ENCODE data around the gene MST1R. TPM values are rescaled to one million over a fixed set of nuclear protein-coding genes. Genes with fewer than 3 reads are reported as not detected.

MST1R gene
- total and polyA plus RNA-seq, 9 of the 15 experiments (the other 6 are each of a cell fraction or from before 2014, with no cell fraction given), result 1.3 to 10.0 (median 3.8) TPM

DNA sequence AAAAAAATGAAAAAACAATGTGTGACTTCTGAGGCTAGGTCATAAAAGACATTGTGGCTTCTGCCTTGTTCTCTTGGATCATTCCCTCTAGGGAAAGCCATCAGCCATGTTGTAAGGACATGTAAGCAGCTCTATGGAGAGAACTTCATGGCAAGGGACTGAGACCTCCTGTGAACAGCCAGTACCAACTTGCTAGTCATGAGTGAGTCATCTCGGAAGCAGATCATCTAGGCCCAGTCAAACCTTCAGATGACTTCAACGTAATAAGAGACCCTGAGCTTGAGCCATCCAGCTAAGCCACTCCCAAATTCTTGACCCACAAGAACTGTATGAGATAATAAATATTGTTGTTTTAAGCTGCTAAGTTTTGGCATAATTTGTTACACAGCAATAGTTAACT lies 21.0 kb upstream of the MST1R start:
- Histone ChIP-seq H3K27ac (ENCODE audit: extremely low read depth, low read depth, low read length) (peak overlapping the region; percentile 49; the same call in 2 of the 3 replicates), H3K4me2 (ENCODE audit: insufficient read depth, low read length) (no peak overlapping the region; the same call in 1 of the 2 replicates), H3K9me1 (ENCODE audit: control insufficient read depth, insufficient read depth, low read length) (peaks cover 2% of the 10 kb centered on the region), H3K36me3 (ENCODE audit: control insufficient read depth, insufficient read depth, low read length) (peaks cover 14% of the 10 kb centered on the region; the same call in 2 of the 3 replicates), H3K9me3 (replicated peaks; ENCODE audit: control insufficient read depth, insufficient read depth, low read depth, low read length) (no peaks in the 10 kb centered on the region), H3K27me3 (ENCODE audit: control insufficient read depth in 2 of 2, insufficient read depth in 2 of 2, low read length in 2 of 2) (no peaks in the 10 kb centered on the region), H2AFZ (ENCODE audit: low read depth, low read length) (0 out of 2 replicates have a peak overlapping the region, but pooled peaks have one; percentile 1), H4K20me1 (replicated peaks; ENCODE audit: control insufficient read depth, insufficient read depth, low read length) (no peaks in the 10 kb centered on the region), H3K9ac (ENCODE audit: insufficient read depth in 1 of 2, low read depth in 2 of 2, low read length in 2 of 2) (no peak overlapping the region), H3K79me2 (ENCODE audit: control insufficient read depth, insufficient read depth, low read length) (peaks cover 29% of the 10 kb centered on the region), H3K4me3 (no peak overlapping the region), H3K4me1 (replicated peaks in 1 of 2; ENCODE audit: control insufficient read depth in 2 of 2, insufficient read depth in 2 of 2, low read length in 2 of 2) (peaks cover 15 to 19% of the 10 kb centered on the region in 2 experiments; a peak in 4 of 5 replicates)
- intact Hi-C loops (cut with micrococcal nuclease) (loop anchor here (5.0 kb wide), 1 partner anchor 163 kb away; the partner anchor contains the start of gene RBM5), in situ Hi-C loops (cut with MboI) (no loop called here)
- 3% methylated on average over 2 of the region's 2 CpGs for WGBS (ENCODE audit: insufficient coverage, low coverage, missing lambda C conversion rate)
- ATAC-seq (peak; percentile 63), DNase-seq (ENCODE audit: extremely low read depth in 1 of 4, low spot score in 3 of 4) (peak in 3 of 4 experiments; percentile 29 to 75 (median 38)), FAIRE-seq (peak; percentile 93)
- BruUV-seq (replicated peaks), result no TSS peak
- POLR2A ChIA-PET, result interaction anchor here (0.6 to 1.8 kb wide), 11 partner anchors 9 to 320 kb away, joined by 3 to 7 read pairs (median 3); partner anchors contain the start of gene RBM6
- CTCF ChIA-PET (ENCODE audit: low intra/inter-chr PET ratio), result no interaction called here
- peak; percentile 62; the same call in 1 of the 2 replicates for TF ChIP-seq SMARCA4 (IDR thresholded peaks at IDR 0.05)
- TF ChIP-seq, protein P1, sequence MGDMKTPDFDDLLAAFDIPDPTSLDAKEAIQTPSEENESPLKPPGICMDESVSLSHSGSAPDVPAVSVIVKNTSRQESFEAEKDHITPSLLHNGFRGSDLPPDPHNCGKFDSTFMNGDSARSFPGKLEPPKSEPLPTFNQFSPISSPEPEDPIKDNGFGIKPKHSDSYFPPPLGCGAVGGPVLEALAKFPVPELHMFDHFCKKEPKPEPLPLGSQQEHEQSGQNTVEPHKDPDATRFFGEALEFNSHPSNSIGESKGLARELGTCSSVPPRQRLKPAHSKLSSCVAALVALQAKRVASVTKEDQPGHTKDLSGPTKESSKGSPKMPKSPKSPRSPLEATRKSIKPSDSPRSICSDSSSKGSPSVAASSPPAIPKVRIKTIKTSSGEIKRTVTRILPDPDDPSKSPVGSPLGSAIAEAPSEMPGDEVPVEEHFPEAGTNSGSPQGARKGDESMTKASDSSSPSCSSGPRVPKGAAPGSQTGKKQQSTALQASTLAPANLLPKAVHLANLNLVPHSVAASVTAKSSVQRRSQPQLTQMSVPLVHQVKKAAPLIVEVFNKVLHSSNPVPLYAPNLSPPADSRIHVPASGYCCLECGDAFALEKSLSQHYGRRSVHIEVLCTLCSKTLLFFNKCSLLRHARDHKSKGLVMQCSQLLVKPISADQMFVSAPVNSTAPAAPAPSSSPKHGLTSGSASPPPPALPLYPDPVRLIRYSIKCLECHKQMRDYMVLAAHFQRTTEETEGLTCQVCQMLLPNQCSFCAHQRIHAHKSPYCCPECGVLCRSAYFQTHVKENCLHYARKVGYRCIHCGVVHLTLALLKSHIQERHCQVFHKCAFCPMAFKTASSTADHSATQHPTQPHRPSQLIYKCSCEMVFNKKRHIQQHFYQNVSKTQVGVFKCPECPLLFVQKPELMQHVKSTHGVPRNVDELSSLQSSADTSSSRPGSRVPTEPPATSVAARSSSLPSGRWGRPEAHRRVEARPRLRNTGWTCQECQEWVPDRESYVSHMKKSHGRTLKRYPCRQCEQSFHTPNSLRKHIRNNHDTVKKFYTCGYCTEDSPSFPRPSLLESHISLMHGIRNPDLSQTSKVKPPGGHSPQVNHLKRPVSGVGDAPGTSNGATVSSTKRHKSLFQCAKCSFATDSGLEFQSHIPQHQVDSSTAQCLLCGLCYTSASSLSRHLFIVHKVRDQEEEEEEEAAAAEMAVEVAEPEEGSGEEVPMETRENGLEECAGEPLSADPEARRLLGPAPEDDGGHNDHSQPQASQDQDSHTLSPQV (IDR thresholded peaks at IDR 0.05), result peak; percentile 64; the same call in 1 of the 2 replicates
- no peak for TF ChIP-seq ATF1 (CRISPR knock-in tag; IDR thresholded peaks at IDR 0.05)
- TF ChIP-seq ATF1 (tag; IDR thresholded peaks at IDR 0.05), result peak; percentile 27; the same call in 1 of the 2 replicates
- TF ChIP-seq JUN (IDR thresholded peaks at IDR 0.05; ENCODE audit: borderline replicate concordance, low read depth, low read length), result peak; percentile 77
- TF ChIP-seq JUN (CRISPR knock-in tag; IDR thresholded peaks at IDR 0.05; ENCODE audit: borderline replicate concordance), result no peak
- TF ChIP-seq ETV6 (IDR thresholded peaks at IDR 0.05; ENCODE audit: borderline replicate concordance in 1 of 2, low read depth in 2 of 2, low read length in 1 of 2), result no peak
- no peak for TF ChIP-seq ETV6 (CRISPR knock-in tag; IDR thresholded peaks at IDR 0.05; ENCODE audit: borderline replicate concordance)
- no peak for TF ChIP-seq ESRRA (IDR thresholded peaks at IDR 0.05; ENCODE audit: borderline replicate concordance, low read depth)
- no peak for TF ChIP-seq ZNF41 (CRISPR knock-in tag; conservative IDR thresholded peaks at IDR 0.05)
- 0 out of 2 replicates have a peak, but pooled peaks have one; percentile 16 for TF ChIP-seq C11orf30 (IDR thresholded peaks at IDR 0.05; ENCODE audit: low read depth)
- peak; percentile 51; the same call in 1 of the 2 replicates for TF ChIP-seq ARID1B (IDR thresholded peaks at IDR 0.05)
- TF ChIP-seq BRF1 (IDR thresholded peaks at IDR 0.05; ENCODE audit: borderline replicate concordance, extremely low read depth, insufficient read length), result no peak
- TF ChIP-seq CREM (IDR thresholded peaks at IDR 0.05; ENCODE audit: low read depth), result peak; percentile 51; the same call in 1 of the 2 replicates
- TF ChIP-seq DPF2 (IDR thresholded peaks at IDR 0.05), result peak; percentile 80
- TF ChIP-seq, protein P2, sequence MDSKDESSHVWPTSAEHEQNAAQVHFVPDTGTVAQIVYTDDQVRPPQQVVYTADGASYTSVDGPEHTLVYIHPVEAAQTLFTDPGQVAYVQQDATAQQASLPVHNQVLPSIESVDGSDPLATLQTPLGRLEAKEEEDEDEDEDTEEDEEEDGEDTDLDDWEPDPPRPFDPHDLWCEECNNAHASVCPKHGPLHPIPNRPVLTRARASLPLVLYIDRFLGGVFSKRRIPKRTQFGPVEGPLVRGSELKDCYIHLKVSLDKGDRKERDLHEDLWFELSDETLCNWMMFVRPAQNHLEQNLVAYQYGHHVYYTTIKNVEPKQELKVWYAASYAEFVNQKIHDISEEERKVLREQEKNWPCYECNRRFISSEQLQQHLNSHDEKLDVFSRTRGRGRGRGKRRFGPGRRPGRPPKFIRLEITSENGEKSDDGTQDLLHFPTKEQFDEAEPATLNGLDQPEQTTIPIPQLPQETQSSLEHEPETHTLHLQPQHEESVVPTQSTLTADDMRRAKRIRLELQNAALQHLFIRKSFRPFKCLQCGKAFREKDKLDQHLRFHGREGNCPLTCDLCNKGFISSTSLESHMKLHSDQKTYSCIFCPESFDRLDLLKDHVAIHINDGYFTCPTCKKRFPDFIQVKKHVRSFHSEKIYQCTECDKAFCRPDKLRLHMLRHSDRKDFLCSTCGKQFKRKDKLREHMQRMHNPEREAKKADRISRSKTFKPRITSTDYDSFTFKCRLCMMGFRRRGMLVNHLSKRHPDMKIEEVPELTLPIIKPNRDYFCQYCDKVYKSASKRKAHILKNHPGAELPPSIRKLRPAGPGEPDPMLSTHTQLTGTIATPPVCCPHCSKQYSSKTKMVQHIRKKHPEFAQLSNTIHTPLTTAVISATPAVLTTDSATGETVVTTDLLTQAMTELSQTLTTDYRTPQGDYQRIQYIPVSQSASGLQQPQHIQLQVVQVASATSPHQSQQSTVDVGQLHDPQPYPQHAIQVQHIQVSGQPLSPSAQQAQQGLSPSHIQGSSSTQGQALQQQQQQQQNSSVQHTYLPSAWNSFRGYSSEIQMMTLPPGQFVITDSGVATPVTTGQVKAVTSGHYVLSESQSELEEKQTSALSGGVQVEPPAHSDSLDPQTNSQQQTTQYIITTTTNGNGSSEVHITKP (IDR thresholded peaks at IDR 0.05; ENCODE audit: partially characterized antibody), result peak; percentile 62
- peak; percentile 91 for TF ChIP-seq FOSL1 (tag; conservative IDR thresholded peaks at IDR 0.05)
